GF-D8 (cell line): Measurements from ENCODE around the gene POR.
"Not testable (repeated sequence)": the region's sequence is repeated elsewhere in the genome, so short reads cannot be mapped to it uniquely, and the experiment has no call there.

Experiments used
- DNase-seq: peaks from one replicate; lab custom pipeline; 2025; lab: John Stamatoyannopoulos, UW

POR gene

DNA sequence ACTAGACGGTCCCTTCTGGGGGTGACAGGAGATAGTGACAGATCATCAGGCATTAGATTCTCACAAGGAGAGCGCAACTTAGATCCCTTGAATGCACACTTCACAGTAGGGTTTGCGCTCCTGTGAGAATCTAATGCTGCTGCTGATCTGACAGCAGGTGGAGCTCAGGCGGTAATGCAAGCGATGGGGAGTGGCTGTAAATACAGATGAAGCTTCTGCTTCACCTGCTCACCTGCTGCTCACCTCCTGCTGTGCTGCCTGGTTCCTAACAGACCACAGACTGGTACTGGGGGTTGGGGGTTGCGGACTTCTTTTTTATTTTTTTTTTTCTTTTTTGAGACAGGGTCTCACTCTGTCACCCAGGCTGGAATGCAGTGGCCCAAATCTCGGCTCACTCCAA lies 114.7 kb downstream of the POR start:
- not testable (repeated sequence) for DNase-seq

DNA sequence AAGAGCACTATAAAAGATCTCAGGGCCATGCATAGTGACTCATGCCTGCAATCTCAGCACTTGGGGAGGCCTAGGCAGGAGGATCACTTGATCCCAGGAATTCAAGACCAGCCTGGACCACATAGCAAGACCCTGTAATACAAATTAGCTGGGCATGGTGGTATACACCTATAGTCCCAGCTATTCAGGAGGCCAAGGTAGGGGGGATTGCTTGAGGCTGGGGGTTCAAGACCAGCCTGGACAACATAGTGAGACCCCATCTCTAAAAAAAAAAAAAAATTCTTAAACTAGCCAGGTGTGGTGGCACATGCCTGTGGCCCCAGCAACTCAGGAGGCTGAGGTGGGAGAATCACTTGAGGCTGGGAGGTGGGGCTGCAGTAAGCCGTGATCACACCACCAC lies 117.0 kb downstream of the POR start:
- DNase-seq: no peak
